Ureter (tissue), 1 donor: ENCODE data around the gene ASPN. TPM values are rescaled to one million over a fixed set of nuclear protein-coding genes. Genes with fewer than 3 reads are reported as not detected.

Experiments
- DNase-seq: peaks from one replicate; pipeline ENCODE4 v3.0.0-alpha.2; 2020; ENCODE audit warnings: low spot score
- total RNA-seq: library from RNA; stranded (reverse); gene quantifications from one replicate; pipeline ENCODE4 v1.2.4, GENCODE V29; 2023
- donor health status: DM: yes; HTN: yes; CAD: no.

The ASPN gene
- 7.5 TPM for total RNA-seq

GRCh38 chr9:92482329-92482728 is at the start of gene ASPN:
TSS of gene ASPN (minus strand) at chr9:92482506.
- no peak for DNase-seq

- no peak for DNase-seq
Measured at GRCh38 chr9:92530893-92531292, 48.6 kb upstream of the ASPN start.

GRCh38 chr9:92529124-92529523 is 46.8 kb upstream of the ASPN start:
- DNase-seq: no peak

GRCh38 chr9:92528522-92528849 is 46.2 kb upstream of the ASPN start:
- DNase-seq: no peak

GRCh38 chr9:92527832-92528521 is 45.7 kb upstream of the ASPN start:
- DNase-seq: no peak

- DNase-seq: no peak
Measured at GRCh38 chr9:92527291-92527828, 45.1 kb upstream of the ASPN start.

- DNase-seq: no peak
Measured at GRCh38 chr9:92525306-92525705, 43.0 kb upstream of the ASPN start.

- no peak for DNase-seq
Measured at GRCh38 chr9:92524881-92525280, 42.6 kb upstream of the ASPN start.

- no peak for DNase-seq
Measured at GRCh38 chr9:92522983-92523970, 41.0 kb upstream of the ASPN start.

- no peak for DNase-seq
Measured at GRCh38 chr9:92520837-92521236, 38.5 kb upstream of the ASPN start.

- no peak for DNase-seq
Measured at GRCh38 chr9:92518199-92518598, 35.9 kb upstream of the ASPN start.

GRCh38 chr9:92517046-92517445 is 34.7 kb upstream of the ASPN start:
- DNase-seq: no peak

GRCh38 chr9:92516521-92516920 is 34.2 kb upstream of the ASPN start:
- no peak for DNase-seq

- DNase-seq: no peak
Measured at GRCh38 chr9:92514635-92515034, 32.3 kb upstream of the ASPN start.

GRCh38 chr9:92513349-92513748 is 31.0 kb upstream of the ASPN start:
- no peak for DNase-seq

GRCh38 chr9:92512622-92513021 is 30.3 kb upstream of the ASPN start:
- no peak for DNase-seq

GRCh38 chr9:92510747-92511146 is 28.4 kb upstream of the ASPN start:
- no peak for DNase-seq

- DNase-seq: no peak
Measured at GRCh38 chr9:92509050-92509449, 26.7 kb upstream of the ASPN start.

- no peak for DNase-seq
Measured at GRCh38 chr9:92508018-92508820, 25.9 kb upstream of the ASPN start.

- no peak for DNase-seq
Measured at GRCh38 chr9:92507496-92507895, 25.2 kb upstream of the ASPN start.

- DNase-seq: no peak
Measured at GRCh38 chr9:92507005-92507404, 24.7 kb upstream of the ASPN start.
